Liver (tissue), 9 donors: ENCODE measurements around the gene CCDC182. TPM values are rescaled to one million over a fixed set of nuclear protein-coding genes. Genes with fewer than 3 reads are reported as not detected.

ENCODE experiments used
- DNase-seq: peaks from one replicate; pipeline ENCODE4 v3.0.0-alpha.2; 2017; ENCODE audit warnings: low spot score
- H3K27ac ChIP-seq, 2 donors: one replicate each; pipeline ENCODE4 v1.7.0; 2013; ENCODE audit warnings: inconsistent platforms in 2 of 2, low read length in 2 of 2, control low read depth in 1 of 2, low read depth in 1 of 2, mild to moderate bottlenecking in 1 of 2
- H3K27me3 ChIP-seq, 4 donors: one replicate each; pipeline versions ENCODE4 v1.6.1 to v1.7.0; 2013; ENCODE audit warnings: low read length in 3 of 4, inconsistent platforms in 1 of 4, mild to moderate bottlenecking in 1 of 4, moderate library complexity in 1 of 4; ENCODE audit not compliant: control insufficient read depth in 4 of 4, insufficient read depth in 4 of 4
- H3K36me3 ChIP-seq, 4 donors: one replicate each; pipeline versions ENCODE4 v1.6.1 to v1.7.0; 2013; ENCODE audit warnings: low read length in 3 of 4, mild to moderate bottlenecking in 3 of 4, low read depth in 1 of 4, moderate library complexity in 1 of 4; ENCODE audit not compliant: control insufficient read depth in 4 of 4, insufficient read depth in 3 of 4
- H3K4me1 ChIP-seq, 4 donors: one replicate each; pipeline versions ENCODE4 v1.6.1 to v1.7.0; 2013; ENCODE audit warnings: low read length in 3 of 4, mild to moderate bottlenecking in 3 of 4, moderate library complexity in 1 of 4; ENCODE audit not compliant: control insufficient read depth in 4 of 4, insufficient read depth in 4 of 4
- H3K4me3 ChIP-seq, 3 donors: one replicate each; pipeline versions ENCODE4 v1.6.1 to v1.7.0; 2013; ENCODE audit warnings: low read length in 3 of 3, control low read depth in 1 of 3, low read depth in 1 of 3, mild to moderate bottlenecking in 1 of 3
- H3K9ac ChIP-seq, 2 donors: one replicate each; pipeline ENCODE4 v1.7.0; 2013; ENCODE audit warnings: low read length in 2 of 2, mild to moderate bottlenecking in 2 of 2, moderate library complexity in 2 of 2, control low read depth in 1 of 2, low read depth in 1 of 2
- H3K9me3 ChIP-seq, 4 donors: one replicate each; pipeline versions ENCODE4 v1.6.1 to v1.7.0; 2013; ENCODE audit warnings: low read length in 3 of 4; ENCODE audit not compliant: control insufficient read depth in 4 of 4
- ATF3 ChIP-seq: IDR thresholded peaks from 2 replicates; pipeline ENCODE4 v1.6.1; 2016; ENCODE audit warnings: antibody characterized with exemption
- EGR1 ChIP-seq, 2 donors: IDR thresholded peaks; 2 replicates each; pipeline ENCODE4 v1.6.1; 2016 to 2018; ENCODE audit warnings: antibody characterized with exemption in 2 of 2, low read depth in 2 of 2
- FOXA1 ChIP-seq: IDR thresholded peaks from 2 replicates; pipeline ENCODE4 v1.6.1; 2016; ENCODE audit warnings: antibody characterized with exemption
- FOXA2 ChIP-seq: IDR thresholded peaks from 2 replicates; pipeline ENCODE4 v1.6.1; 2016; ENCODE audit warnings: antibody characterized with exemption
- MAX ChIP-seq: IDR thresholded peaks from 2 replicates; pipeline ENCODE4 v1.6.1; 2016; ENCODE audit warnings: antibody characterized with exemption
- NR2F2 ChIP-seq: IDR thresholded peaks from 2 replicates; pipeline ENCODE4 v1.6.1; 2016; ENCODE audit warnings: antibody characterized with exemption
- RAD21 ChIP-seq, 2 donors: IDR thresholded peaks; 2 replicates each; pipeline ENCODE4 v1.6.1; 2016; ENCODE audit warnings: antibody characterized with exemption in 2 of 2, mild to moderate bottlenecking in 2 of 2
- REST ChIP-seq: IDR thresholded peaks from 2 replicates; pipeline ENCODE4 v1.6.1; 2016; ENCODE audit warnings: antibody characterized with exemption, mild to moderate bottlenecking
- RXRA ChIP-seq, 2 donors: IDR thresholded peaks; 2 replicates each; pipeline ENCODE4 v1.6.1; 2017 to 2018; ENCODE audit warnings: antibody characterized with exemption in 2 of 2, mild to moderate bottlenecking in 1 of 2
- SP1 ChIP-seq: IDR thresholded peaks from 2 replicates; pipeline ENCODE4 v1.6.1; 2018; ENCODE audit warnings: antibody characterized with exemption, mild to moderate bottlenecking
- TAF1 ChIP-seq: conservative IDR thresholded peaks from 2 replicates; pipeline ENCODE4 v1.6.1; 2016; ENCODE audit warnings: antibody characterized with exemption, mild to moderate bottlenecking
- YY1 ChIP-seq: IDR thresholded peaks from 2 replicates; pipeline ENCODE4 v1.6.1; 2016; ENCODE audit warnings: antibody characterized with exemption, mild to moderate bottlenecking
- ZBTB33 ChIP-seq: IDR thresholded peaks from 2 replicates; pipeline ENCODE4 v1.6.1; 2016; ENCODE audit warnings: antibody characterized with exemption
- WGBS: extraction: QIAGEN DNeasy Blood & Tissue Kit; methylation state at CpG from one replicate; pipeline ENCODE4 v1.1.7; 2013; 5-methylcytosine and 5-hydroxymethylcytosine counted together
- polyA plus RNA-seq, 2 donors: library from polyadenylated mRNA; stranded (reverse) in 1 of 2; unstranded in 1 of 2; fragments of 200-250 nt in 1 of 2; fragments of >200 nt in 1 of 2; fragmentation: Nextera tagmentation in 1 of 2; extraction: Ambion mirVana in 1 of 2; gene quantifications; one replicate each; pipeline versions ENCODE4 v1.2.1 to v1.2.3, GENCODE V29; 2013 to 2015
- total RNA-seq, 2 donors: library from RNA; depleted of rRNA; stranded (reverse); fragments of >200 nt; gene quantifications; one replicate each; pipeline ENCODE4 v1.2.3, GENCODE V29; 2014
- donor health status: healthy.
- donor health status: healthy.
- donor health status: healthy.
- donor health status: healthy.
- donor health status: healthy.

The CCDC182 gene
- total and polyA plus RNA-seq, 4 donors, result not detected

DNA sequence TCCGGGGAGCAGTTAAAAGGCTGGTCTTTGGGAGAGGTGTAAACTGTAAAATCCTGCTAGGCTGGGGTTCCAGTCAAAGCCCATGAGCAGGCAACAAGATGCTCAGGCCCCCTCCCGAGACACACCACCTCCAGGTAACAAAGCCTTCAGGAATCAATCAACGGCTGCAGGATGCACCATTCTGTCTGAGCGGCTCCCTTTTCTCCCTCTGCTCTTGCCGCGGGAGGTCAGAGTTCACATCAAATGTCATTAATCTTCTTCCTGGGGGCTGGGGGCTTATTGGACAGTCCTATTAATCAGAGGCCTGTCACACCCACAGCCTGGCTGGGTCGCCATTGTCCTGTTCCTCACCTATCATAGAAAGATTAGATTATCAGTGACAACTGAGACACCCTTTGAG lies 11.9 kb upstream of the CCDC182 start:
- Histone ChIP-seq H3K4me3 (no peak overlapping the region), H3K27ac (no peak overlapping the region), H3K36me3 (peaks cover 0 to 1% (median 0%) of the 10 kb centered on the region in 4 donors), H3K4me1 (no peaks in the 10 kb centered on the region), H3K9me3 (no peaks in the 10 kb centered on the region), H3K9ac (no peak overlapping the region), H3K27me3 (no peaks in the 10 kb centered on the region)
- no peak for DNase-seq
- TF ChIP-seq RXRA (IDR thresholded peaks at IDR 0.05) (no peak), YY1 (no peak), TAF1 (no peak), FOXA1 (no peak), RAD21 (IDR thresholded peaks at IDR 0.05) (no peak), ATF3 (no peak), REST (no peak), ZBTB33 (no peak), SP1 (no peak), FOXA2 (no peak), EGR1 (IDR thresholded peaks at IDR 0.05; ENCODE audit: low read depth in 2 of 2) (no peak), MAX (no peak), NR2F2 (no peak)
- WGBS, result 58% methylated on average over 7 of the region's 7 CpGs

GRCh38 chr17:57755480-57756070 lies 10.5 kb upstream of the CCDC182 start:
- peaks cover 0 to 1% (median 0%) of the 10 kb centered on the region in 4 donors for H3K36me3 ChIP-seq
- H3K9ac ChIP-seq, result no peak overlapping the region
- H3K9me3 ChIP-seq, result no peaks in the 10 kb centered on the region
- TF ChIP-seq REST (peak; percentile 92), SP1 (no peak)
- peaks cover 0 to 2% (median 0%) of the 10 kb centered on the region in 4 donors for H3K4me1 ChIP-seq
- WGBS, result 87% methylated on average over 6 of the region's 6 CpGs
- no peak for DNase-seq
- no peak overlapping the region for H3K4me3 ChIP-seq
- H3K27me3 ChIP-seq, result no peaks in the 10 kb centered on the region
- H3K27ac ChIP-seq, result no peak overlapping the region
